Caco-2 (cell line): ENCODE measurements around the gene SULT1C2. TPM values are rescaled to one million over a fixed set of nuclear protein-coding genes. Genes with fewer than 3 reads are reported as not detected.
"Not testable (repeated sequence)": the region's sequence is repeated elsewhere in the genome, so short reads cannot be mapped to it uniquely, and the experiment has no call there.

ENCODE experiments used
- BruUV-seq: library from RNA; stranded (reverse); fragments of 400-500 nt; replicated peaks from 2 replicates; lab custom pipeline; 2021; lab: Mats Ljungman, UMichigan
- CTCF ChIA-PET: fragments of 300-600 bp; sonication (Branson Sonifier 250); formaldehyde crosslinking; loops from one replicate; lab custom pipeline; 2022; ENCODE audit warnings: antibody characterized with exemption; lab: Charles Lee
- POLR2A ChIA-PET: fragments of 300-600 bp; sonication (Branson Sonifier 250); formaldehyde crosslinking; loops from one replicate; lab custom pipeline; 2022; ENCODE audit warnings: antibody characterized with exemption; lab: Charles Lee
- DNase-seq, 2 experiments: peaks; one replicate each; pipeline versions ENCODE4 v3.0.0 to v3.0.0-alpha.2; 2020 to 2022
- H3K27me3 ChIP-seq: replicated peaks from 2 replicates; pipeline ENCODE4 v1.6.0; 2011; ENCODE audit warnings: low read length; ENCODE audit not compliant: control insufficient read depth, insufficient read depth
- H3K36me3 ChIP-seq: 2 replicates; pipeline ENCODE4 v1.5.1; 2011; ENCODE audit warnings: low read length; ENCODE audit not compliant: control insufficient read depth, insufficient read depth
- H3K4me1 ChIP-seq: fragments of 250-450 bp; sonication (Bioruptor Pico); 2 replicates; pipeline ENCODE4 v1.5.1; 2020; ENCODE audit warnings: mild to moderate bottlenecking
- H3K4me3 ChIP-seq: 2 replicates; pipeline ENCODE4 v1.5.1; 2011; ENCODE audit warnings: low read depth, mild to moderate bottlenecking, control low read depth, low read length
- H3K9me3 ChIP-seq: fragments of 250-450 bp; sonication (Bioruptor Pico); 2 replicates; pipeline ENCODE4 v1.5.1; 2020; ENCODE audit warnings: mild to moderate bottlenecking, moderate library complexity
- H3K27ac Mint-ChIP-seq: one replicate; pipeline ENCODE4 v1.8.0; 2022; ENCODE audit warnings: mixed read lengths; ENCODE audit not compliant: unreplicated experiment
- H3K27me3 Mint-ChIP-seq: one replicate; pipeline ENCODE4 v1.8.0; 2022; ENCODE audit warnings: mixed read lengths; ENCODE audit not compliant: insufficient read depth, unreplicated experiment
- H3K36me3 Mint-ChIP-seq: one replicate; pipeline ENCODE4 v1.8.0; 2022; ENCODE audit warnings: mild to moderate bottlenecking, mixed read lengths; ENCODE audit not compliant: insufficient read depth, unreplicated experiment
- H3K4me1 Mint-ChIP-seq: one replicate; pipeline ENCODE4 v1.8.0; 2022; ENCODE audit warnings: low read depth, mixed read lengths; ENCODE audit not compliant: unreplicated experiment
- H3K4me3 Mint-ChIP-seq: one replicate; pipeline ENCODE4 v1.8.0; 2022; ENCODE audit warnings: mild to moderate bottlenecking, moderate library complexity, mixed read lengths; ENCODE audit not compliant: unreplicated experiment
- H3K9me3 Mint-ChIP-seq: one replicate; pipeline ENCODE4 v1.8.0; 2022; ENCODE audit warnings: mixed read lengths; ENCODE audit not compliant: unreplicated experiment
- intact Hi-C: fragments of 100-400 bp; cut with micrococcal nuclease; formaldehyde crosslinking; loops from one replicate; pipeline ENCODE4 v1.10.0; 2022; ENCODE audit not compliant: unreplicated experiment
- total RNA-seq: library from RNA; stranded (reverse); gene quantifications from 2 replicates; pipeline ENCODE4 v1.2.3, GENCODE V29; 2022
- TF ChIP-seq, protein P1 (sequence below), 2 experiments: fragments of 200-600 bp in 1 of 2; IDR thresholded peaks; 1 replicate in 1 of 2; 2 replicates in 1 of 2; pipeline versions ENCODE4 v1.5.1 to v1.8.0; 2011 to 2022; ENCODE audit warnings: antibody characterized with exemption in 1 of 2, control low read depth in 1 of 2, inconsistent platforms in 1 of 2, low read depth in 1 of 2, low read length in 1 of 2, mild to moderate bottlenecking in 1 of 2, moderate library complexity in 1 of 2; ENCODE audit not compliant: insufficient read depth in 1 of 2, severe bottlenecking in 1 of 2, unreplicated experiment in 1 of 2

Gene SULT1C2
- total RNA-seq, 1 experiment from 2014 or later: 0.86 TPM

DNA sequence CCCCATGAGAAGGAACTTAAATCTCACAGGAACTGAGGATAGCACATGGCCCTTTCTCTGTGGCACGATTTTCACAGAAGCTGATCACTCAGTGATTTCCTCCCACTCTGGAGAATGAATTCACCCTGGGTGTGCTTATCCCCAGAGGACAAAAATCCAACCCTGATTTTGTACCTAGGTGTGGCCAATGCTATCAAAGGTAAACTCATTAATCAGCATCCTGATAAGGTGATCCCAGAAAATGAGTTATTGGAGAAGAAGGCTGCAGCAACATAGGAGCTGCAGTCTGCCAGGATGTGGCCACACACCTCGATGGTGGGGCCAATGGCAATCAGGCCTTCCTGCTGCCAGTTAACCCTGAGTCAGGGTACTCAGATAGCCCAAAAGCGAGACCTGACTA is 8.2 kb upstream of the SULT1C2 start:
- Mint-ChIP-seq H3K9me3 (peaks cover 19% of the 10 kb centered on the region), H3K36me3 (peaks cover 5% of the 10 kb centered on the region), H3K4me3 (no peak overlapping the region), H3K27me3 (no peaks in the 10 kb centered on the region), H3K27ac (no peak overlapping the region), H3K4me1 (no peaks in the 10 kb centered on the region)
- H3K9me3 ChIP-seq: peaks cover 7% of the 10 kb centered on the region; the same call in 1 of the 2 replicates
- intact Hi-C loops: no loop called here
- no peaks in the 10 kb centered on the region for H3K36me3 ChIP-seq
- BruUV-seq: no TSS peak
- POLR2A ChIA-PET: no interaction called here
- H3K4me1 ChIP-seq: no peaks in the 10 kb centered on the region
- H3K4me3 ChIP-seq: no peak overlapping the region
- no peaks in the 10 kb centered on the region for H3K27me3 ChIP-seq
- no peak for DNase-seq
- TF ChIP-seq, protein P1, sequence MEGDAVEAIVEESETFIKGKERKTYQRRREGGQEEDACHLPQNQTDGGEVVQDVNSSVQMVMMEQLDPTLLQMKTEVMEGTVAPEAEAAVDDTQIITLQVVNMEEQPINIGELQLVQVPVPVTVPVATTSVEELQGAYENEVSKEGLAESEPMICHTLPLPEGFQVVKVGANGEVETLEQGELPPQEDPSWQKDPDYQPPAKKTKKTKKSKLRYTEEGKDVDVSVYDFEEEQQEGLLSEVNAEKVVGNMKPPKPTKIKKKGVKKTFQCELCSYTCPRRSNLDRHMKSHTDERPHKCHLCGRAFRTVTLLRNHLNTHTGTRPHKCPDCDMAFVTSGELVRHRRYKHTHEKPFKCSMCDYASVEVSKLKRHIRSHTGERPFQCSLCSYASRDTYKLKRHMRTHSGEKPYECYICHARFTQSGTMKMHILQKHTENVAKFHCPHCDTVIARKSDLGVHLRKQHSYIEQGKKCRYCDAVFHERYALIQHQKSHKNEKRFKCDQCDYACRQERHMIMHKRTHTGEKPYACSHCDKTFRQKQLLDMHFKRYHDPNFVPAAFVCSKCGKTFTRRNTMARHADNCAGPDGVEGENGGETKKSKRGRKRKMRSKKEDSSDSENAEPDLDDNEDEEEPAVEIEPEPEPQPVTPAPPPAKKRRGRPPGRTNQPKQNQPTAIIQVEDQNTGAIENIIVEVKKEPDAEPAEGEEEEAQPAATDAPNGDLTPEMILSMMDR (IDR thresholded peaks at IDR 0.05; ENCODE audit: insufficient read depth in 1 of 2, low read depth in 1 of 2, low read length in 1 of 2, severe bottlenecking in 1 of 2, unreplicated experiment in 1 of 2): no peak
- CTCF ChIA-PET: no interaction called here

DNA sequence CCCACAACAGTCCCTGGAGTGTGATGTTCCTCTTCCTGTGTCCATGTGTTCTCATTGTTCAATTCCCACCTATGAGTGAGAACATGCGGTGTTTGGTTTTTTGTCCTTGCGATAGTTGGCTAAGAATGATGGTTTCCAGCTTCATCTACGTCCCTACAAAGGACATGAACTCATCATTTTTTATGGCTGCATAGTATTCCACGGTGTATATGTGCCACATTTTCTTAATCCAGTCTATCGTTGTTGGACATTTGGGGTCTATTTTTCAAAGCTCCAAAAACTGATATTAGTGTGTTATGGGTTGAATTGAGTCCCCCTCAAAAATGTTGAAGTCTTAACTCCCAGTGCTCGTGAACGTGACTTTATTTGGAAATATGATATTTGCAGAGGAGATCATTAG is 4.1 kb upstream of the SULT1C2 start:
- POLR2A ChIA-PET, intact Hi-C loops: not testable (repeated sequence)

DNA sequence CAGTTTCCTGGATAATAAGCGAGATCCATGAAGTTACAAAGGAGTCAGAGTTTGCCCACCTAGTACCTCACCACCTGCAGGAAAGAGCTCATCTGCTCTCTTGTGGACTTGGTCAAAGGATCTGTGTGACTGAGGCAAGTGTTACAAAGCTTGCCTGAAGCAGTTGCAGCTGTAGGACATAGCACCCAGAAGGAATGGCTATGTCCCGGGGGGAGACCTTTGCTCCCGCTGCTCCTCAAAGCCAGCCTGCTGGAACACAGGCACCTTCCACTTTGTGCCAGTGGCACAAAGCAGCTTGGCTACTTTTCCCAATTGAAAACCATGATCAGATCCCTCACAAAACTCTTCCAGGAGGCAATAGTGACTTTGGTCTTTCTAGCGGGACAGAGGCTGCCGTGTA is 3.1 kb upstream of the SULT1C2 start:
- Mint-ChIP-seq H3K9me3 (no peaks in the 10 kb centered on the region), H3K27me3 (no peaks in the 10 kb centered on the region), H3K4me1 (no peaks in the 10 kb centered on the region), H3K27ac (no peak overlapping the region), H3K4me3 (no peak overlapping the region), H3K36me3 (no peaks in the 10 kb centered on the region)
- H3K4me3 ChIP-seq: no peak overlapping the region
- ChIA-PET POLR2A (no interaction called here), CTCF (no interaction called here)
- intact Hi-C loops: no loop called here
- peaks cover 5% of the 10 kb centered on the region; the same call in 1 of the 2 replicates for H3K4me1 ChIP-seq
- no TSS peak for BruUV-seq
- H3K27me3 ChIP-seq: no peaks in the 10 kb centered on the region
- H3K9me3 ChIP-seq: peaks cover 7% of the 10 kb centered on the region; the same call in 1 of the 2 replicates
- no peak for DNase-seq
- H3K36me3 ChIP-seq: no peaks in the 10 kb centered on the region; the same call in 1 of the 2 replicates
- TF ChIP-seq, protein P1 (IDR thresholded peaks at IDR 0.05; ENCODE audit: insufficient read depth in 1 of 2, low read depth in 1 of 2, low read length in 1 of 2, severe bottlenecking in 1 of 2, unreplicated experiment in 1 of 2): no peak

More for the DNA sequence above, 4.1 kb upstream of the SULT1C2 start:
- BruUV-seq, H3K9me3 ChIP-seq, H3K4me1 ChIP-seq, DNase-seq, H3K27me3 Mint-ChIP-seq, H3K9me3 Mint-ChIP-seq, CTCF ChIA-PET, H3K4me3 ChIP-seq, H3K4me3 Mint-ChIP-seq, H3K27ac Mint-ChIP-seq, H3K4me1 Mint-ChIP-seq, H3K36me3 Mint-ChIP-seq, H3K36me3 ChIP-seq, H3K27me3 ChIP-seq: not testable (repeated sequence)

DNA sequence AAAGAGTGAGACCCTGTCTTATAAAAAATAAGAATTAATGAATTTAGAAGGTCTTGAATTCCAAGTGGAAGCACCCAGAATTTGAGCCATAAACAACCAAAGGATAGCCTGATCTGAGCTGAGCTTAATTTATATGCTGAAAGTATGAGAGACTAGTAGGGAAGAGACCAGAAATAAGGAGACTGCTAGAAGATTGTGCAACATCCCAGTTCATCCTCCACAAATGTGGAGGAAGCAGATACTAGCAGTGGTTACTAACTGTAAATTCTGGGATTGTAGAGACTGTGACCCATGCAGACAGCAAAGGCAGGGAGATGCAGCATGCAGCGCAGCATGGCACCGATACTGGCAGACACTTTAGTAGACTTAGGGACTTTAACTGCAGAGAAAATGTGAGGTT is 1.5 kb upstream of the SULT1C2 start:
- no peak overlapping the region for H3K4me3 Mint-ChIP-seq
- Histone ChIP-seq H3K4me1 (peaks cover 5% of the 10 kb centered on the region; the same call in 1 of the 2 replicates), H3K9me3 (peaks cover 7% of the 10 kb centered on the region; the same call in 1 of the 2 replicates), H3K36me3 (no peaks in the 10 kb centered on the region; the same call in 1 of the 2 replicates), H3K27me3 (no peaks in the 10 kb centered on the region), H3K4me3 (no peak overlapping the region)
- no TSS peak for BruUV-seq
- H3K36me3 Mint-ChIP-seq: no peaks in the 10 kb centered on the region
- H3K4me1 Mint-ChIP-seq: no peaks in the 10 kb centered on the region
- no peak for DNase-seq
- ChIA-PET CTCF (no interaction called here), POLR2A (no interaction called here)
- no peak overlapping the region for H3K27ac Mint-ChIP-seq
- intact Hi-C loops: no loop called here
- H3K9me3 Mint-ChIP-seq: peaks cover 8% of the 10 kb centered on the region
- no peaks in the 10 kb centered on the region for H3K27me3 Mint-ChIP-seq
- TF ChIP-seq, protein P1 (IDR thresholded peaks at IDR 0.05; ENCODE audit: insufficient read depth in 1 of 2, low read depth in 1 of 2, low read length in 1 of 2, severe bottlenecking in 1 of 2, unreplicated experiment in 1 of 2): no peak
